Fibroblast of upper back skin (primary cell): ENCODE measurements around the gene IL17RE.
A peak's percentile ranks its signal among the peaks of the same experiment; 100 is the strongest.
"Not testable (repeated sequence)": the region's sequence is repeated elsewhere in the genome, so short reads cannot be mapped to it uniquely, and the experiment has no call there.

Experiments
- DNase-seq: peaks from one replicate; pipeline ENCODE4 v3.0.0-alpha.2; 2013

The IL17RE gene

GRCh38 chr3:9881441-9881840 lies 21.2 kb upstream of the IL17RE start:
- DNase-seq = no peak

GRCh38 chr3:9883706-9884554 lies 18.7 kb upstream of the IL17RE start:
- DNase-seq = peak; percentile 64

- peak; percentile 88 for DNase-seq
Observed at GRCh38 chr3:9884555-9885165, 18.0 kb upstream of the IL17RE start.

- DNase-seq = no peak
Observed at GRCh38 chr3:9886328-9886727, 16.3 kb upstream of the IL17RE start.

GRCh38 chr3:9887480-9887879 lies 15.2 kb upstream of the IL17RE start:
- DNase-seq = no peak

GRCh38 chr3:9888540-9888939 lies 14.1 kb upstream of the IL17RE start:
- DNase-seq = no peak

GRCh38 chr3:9889405-9889804 lies 13.2 kb upstream of the IL17RE start:
- no peak for DNase-seq

GRCh38 chr3:9890249-9891071 lies 12.2 kb upstream of the IL17RE start, which contains the start of gene JAGN1:
TSS of gene JAGN1 (plus strand) at chr3:9890610. CDS start at chr3:9890723, 113 bp downstream.
- DNase-seq = peak; percentile 86

GRCh38 chr3:9891072-9891622 lies 11.5 kb upstream of the IL17RE start:
- DNase-seq = no peak

- DNase-seq = no peak
Observed at GRCh38 chr3:9893739-9894138, 8.9 kb upstream of the IL17RE start.

GRCh38 chr3:9895715-9896114 lies 6.9 kb upstream of the IL17RE start:
- not testable (repeated sequence) for DNase-seq

- DNase-seq = not testable (repeated sequence)
Observed at GRCh38 chr3:9896755-9897407, 5.8 kb upstream of the IL17RE start.

- DNase-seq = peak; percentile 60
Observed at GRCh38 chr3:9897408-9898372, 5.0 kb upstream of the IL17RE start.

- DNase-seq = no peak
Observed at GRCh38 chr3:9898467-9899241, 4.0 kb upstream of the IL17RE start.

- DNase-seq = no peak
Observed at GRCh38 chr3:9899289-9899791, 3.3 kb upstream of the IL17RE start.

- not testable (repeated sequence) for DNase-seq
Observed at GRCh38 chr3:9900965-9901415, 1.7 kb upstream of the IL17RE start.

- no peak for DNase-seq
Observed at GRCh38 chr3:9901967-9902366, 681 bp upstream of the IL17RE start.

- DNase-seq = peak; percentile 69
Observed at GRCh38 chr3:9903238-9903624, 583 bp downstream of the IL17RE start.

GRCh38 chr3:9903904-9904303 lies 1.3 kb downstream of the IL17RE start:
- no peak for DNase-seq

GRCh38 chr3:9906480-9906879 lies 3.8 kb downstream of the IL17RE start:
- DNase-seq = no peak
